ENCODE measurements around the gene NDC80.
"Not testable (repeated sequence)": the region's sequence is repeated elsewhere in the genome, so short reads cannot be mapped to it uniquely, and the experiment has no call there.

Gene NDC80

DNA sequence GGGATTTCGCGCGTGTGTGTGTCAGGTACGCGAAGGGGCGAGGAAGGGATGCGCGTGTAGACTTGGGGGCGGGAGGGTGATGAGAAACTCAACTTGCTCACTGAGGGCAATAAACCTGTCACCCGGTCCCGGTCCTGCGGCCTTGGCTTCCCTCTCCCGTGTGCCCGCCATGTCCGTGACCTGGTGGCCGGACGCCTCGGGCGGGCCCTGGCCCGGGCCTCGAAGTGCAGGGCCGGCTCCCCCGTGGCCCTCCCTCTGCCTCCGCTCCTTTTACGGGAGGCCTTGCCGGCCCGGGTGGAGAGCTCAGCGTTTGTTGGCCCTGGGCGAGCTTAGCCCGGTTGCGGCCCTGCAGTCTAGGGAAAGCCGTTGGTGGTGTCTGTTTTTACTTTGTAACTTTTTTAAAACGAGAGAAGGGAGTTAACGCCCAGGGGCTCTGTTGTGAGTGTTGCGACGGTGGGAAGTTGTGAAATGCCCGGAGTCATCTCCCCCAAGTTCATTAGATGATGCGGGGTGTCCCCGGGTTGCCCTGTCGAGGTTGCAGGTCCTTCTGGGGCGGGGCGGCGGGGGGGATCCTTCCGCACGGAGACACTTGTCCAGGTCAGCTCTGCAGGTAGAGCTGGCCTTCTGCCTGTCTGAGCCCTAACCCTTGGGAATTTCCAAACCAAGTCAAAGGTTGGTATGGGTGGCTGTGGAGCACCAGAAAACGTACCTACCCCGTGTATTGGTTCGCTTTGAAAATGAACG is 85.1 kb downstream of the NDC80 start:
- Histone ChIP-seq H3K36me3 (ENCODE audit: control insufficient read depth, insufficient read depth, low read length) (no peaks in the 10 kb centered on the region), H3K27me3 (ENCODE audit: control insufficient read depth, insufficient read depth, low read length) (peaks cover 37% of the 10 kb centered on the region), H3K4me1 (ENCODE audit: control insufficient read depth, insufficient read depth, low read length) (peaks cover 15% of the 10 kb centered on the region), H3K4me3 (ENCODE audit: low read depth, low read length) (peak overlapping the region; percentile 92), H3K9ac (ENCODE audit: low read depth, low read length) (peak overlapping the region; percentile 82), H3K9me3 (ENCODE audit: control insufficient read depth, insufficient read depth, low read length) (no peaks in the 10 kb centered on the region)

DNA sequence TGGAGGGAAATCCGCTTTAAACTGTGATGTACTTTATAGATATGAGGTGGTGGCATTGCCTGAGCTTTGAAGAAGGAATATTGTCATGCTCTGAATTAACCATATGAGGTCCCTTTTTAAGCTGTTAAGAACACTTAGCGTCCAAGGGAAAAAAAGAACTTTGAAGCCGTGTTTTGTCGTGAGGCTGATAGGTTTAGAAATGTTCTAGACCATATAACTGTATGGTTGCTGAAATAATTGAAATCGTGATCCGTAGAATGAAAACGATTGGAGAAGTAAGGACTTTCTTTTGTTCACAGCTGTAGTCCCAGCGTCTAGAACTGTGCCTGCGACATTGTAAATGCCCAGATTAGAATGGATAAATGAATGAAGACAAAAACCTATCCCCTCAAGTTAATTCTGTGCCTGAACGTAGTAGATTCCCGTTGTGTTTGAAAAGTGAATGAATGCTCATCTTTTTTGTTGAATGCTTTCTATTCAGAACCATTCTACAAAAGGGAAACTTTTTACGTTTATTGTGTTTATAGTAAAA is 85.7 kb downstream of the NDC80 start:
- peaks cover 15% of the 10 kb centered on the region for H3K4me1 ChIP-seq (ENCODE audit: control insufficient read depth, insufficient read depth, low read length)
- H3K4me3 ChIP-seq (ENCODE audit: low read depth, low read length), result peak overlapping the region; percentile 92
- H3K9ac ChIP-seq (ENCODE audit: low read depth, low read length), result no peak overlapping the region
- H3K36me3 ChIP-seq (ENCODE audit: control insufficient read depth, insufficient read depth, low read length), result no peaks in the 10 kb centered on the region
- H3K27me3 ChIP-seq (ENCODE audit: control insufficient read depth, insufficient read depth, low read length), result peaks cover 34% of the 10 kb centered on the region
- no peaks in the 10 kb centered on the region for H3K9me3 ChIP-seq (ENCODE audit: control insufficient read depth, insufficient read depth, low read length)

DNA sequence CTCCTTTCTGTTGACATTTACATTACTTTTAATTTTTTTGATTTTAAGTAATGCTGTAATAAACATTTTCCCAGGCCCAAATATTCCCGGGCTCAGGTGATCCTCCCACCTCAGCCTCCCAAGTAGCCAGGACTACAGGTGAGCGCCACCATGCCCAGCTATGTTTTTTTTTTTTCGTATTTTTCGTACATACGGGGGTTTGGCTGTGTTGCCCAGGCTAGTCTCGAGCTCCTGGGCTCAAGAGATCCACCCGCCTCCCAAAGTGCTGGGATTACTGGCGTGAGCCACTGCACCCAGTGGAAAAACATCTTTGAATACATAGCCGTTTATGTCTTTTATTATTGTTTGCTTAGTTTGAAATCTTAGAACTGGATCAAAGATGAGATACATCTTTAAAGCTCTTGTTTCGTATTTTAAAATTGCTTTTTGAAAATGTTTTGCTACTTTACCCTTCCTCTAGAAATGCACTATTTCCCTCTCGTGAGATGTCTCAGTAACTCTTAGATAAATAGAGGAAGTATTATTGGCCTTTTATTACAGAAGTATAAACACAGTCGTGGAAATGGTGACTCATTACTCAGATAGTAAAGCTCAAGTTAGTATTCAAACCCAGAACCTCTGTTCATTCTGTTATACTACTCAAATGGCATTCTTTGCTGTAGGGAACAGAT is 86.6 kb downstream of the NDC80 start:
- H3K4me1 ChIP-seq (ENCODE audit: control insufficient read depth, insufficient read depth, low read length), result peaks cover 15% of the 10 kb centered on the region
- H3K4me3 ChIP-seq (ENCODE audit: low read depth, low read length), result no peak overlapping the region
- no peak overlapping the region for H3K9ac ChIP-seq (ENCODE audit: low read depth, low read length)
- H3K9me3 ChIP-seq (ENCODE audit: control insufficient read depth, insufficient read depth, low read length), result no peaks in the 10 kb centered on the region
- H3K27me3 ChIP-seq (ENCODE audit: control insufficient read depth, insufficient read depth, low read length), result peaks cover 25% of the 10 kb centered on the region
- no peaks in the 10 kb centered on the region for H3K36me3 ChIP-seq (ENCODE audit: control insufficient read depth, insufficient read depth, low read length)

DNA sequence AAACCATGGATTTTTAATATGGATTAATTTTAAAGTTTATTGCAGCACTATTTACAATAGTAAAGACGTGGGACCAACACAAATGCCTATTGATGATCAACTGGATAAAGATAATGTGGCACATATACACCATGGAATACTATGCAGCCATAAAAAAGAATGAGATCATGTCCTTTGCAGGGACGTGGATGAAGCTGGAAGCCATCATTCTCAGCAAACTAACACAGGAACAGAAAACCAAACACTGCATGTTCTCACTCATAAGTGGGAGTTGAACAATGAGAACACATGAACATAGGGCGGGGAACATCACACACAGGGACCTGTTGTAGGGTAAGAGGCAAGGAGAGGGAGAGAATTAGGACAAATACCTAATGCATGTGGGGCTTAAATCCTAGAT is 89.5 kb downstream of the NDC80 start:
- not testable (repeated sequence) for H3K9me3 ChIP-seq (ENCODE audit: control insufficient read depth, insufficient read depth, low read length); H3K9ac ChIP-seq (ENCODE audit: low read depth, low read length); H3K27me3 ChIP-seq (ENCODE audit: control insufficient read depth, insufficient read depth, low read length); H3K36me3 ChIP-seq (ENCODE audit: control insufficient read depth, insufficient read depth, low read length); H3K4me1 ChIP-seq (ENCODE audit: control insufficient read depth, insufficient read depth, low read length); H3K4me3 ChIP-seq (ENCODE audit: low read depth, low read length)

DNA sequence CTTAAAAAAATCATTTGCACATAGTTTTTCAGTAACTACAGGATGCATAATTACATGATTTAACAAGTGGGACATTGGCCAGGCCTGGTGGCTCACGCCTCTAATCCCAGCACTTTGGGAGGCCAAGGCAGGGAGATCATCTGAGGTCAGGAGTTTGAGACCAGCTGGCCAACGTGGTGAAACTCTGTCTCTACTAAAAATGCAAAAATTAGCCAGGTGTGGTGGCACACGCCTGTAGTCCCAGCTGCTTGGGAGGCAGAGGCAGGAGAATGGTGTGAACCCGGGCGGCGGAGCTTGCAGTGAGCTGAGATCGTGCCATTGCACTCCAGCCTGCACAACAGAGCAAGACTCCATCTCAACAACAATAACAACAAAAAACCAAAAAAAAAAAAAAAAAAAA is 90.9 kb downstream of the NDC80 start:
- not testable (repeated sequence) for H3K27me3 ChIP-seq (ENCODE audit: control insufficient read depth, insufficient read depth, low read length); H3K9ac ChIP-seq (ENCODE audit: low read depth, low read length); H3K9me3 ChIP-seq (ENCODE audit: control insufficient read depth, insufficient read depth, low read length); H3K4me3 ChIP-seq (ENCODE audit: low read depth, low read length); H3K36me3 ChIP-seq (ENCODE audit: control insufficient read depth, insufficient read depth, low read length); H3K4me1 ChIP-seq (ENCODE audit: control insufficient read depth, insufficient read depth, low read length)

DNA sequence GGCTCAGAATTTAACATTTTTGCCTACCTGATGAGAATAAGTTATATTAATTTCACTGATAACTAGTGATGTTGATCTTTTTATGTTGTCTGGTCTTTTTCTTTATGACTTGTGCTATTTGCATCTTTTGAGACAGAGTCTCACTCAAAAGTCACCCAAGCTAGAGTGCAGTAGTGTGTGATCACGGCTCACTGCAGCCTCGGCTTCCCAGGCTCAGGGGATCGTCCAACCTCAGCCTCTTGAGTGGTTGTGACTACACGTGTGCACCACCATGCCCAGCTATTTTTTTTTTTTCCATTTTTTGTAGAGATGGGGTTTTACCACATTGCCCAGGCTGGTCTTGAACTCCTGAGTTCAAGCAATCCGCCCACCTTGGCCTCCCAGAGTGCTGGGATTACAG is 91.6 kb downstream of the NDC80 start:
- no peaks in the 10 kb centered on the region for H3K27me3 ChIP-seq (ENCODE audit: control insufficient read depth, insufficient read depth, low read length)
- H3K4me1 ChIP-seq (ENCODE audit: control insufficient read depth, insufficient read depth, low read length), result no peaks in the 10 kb centered on the region
- no peaks in the 10 kb centered on the region for H3K36me3 ChIP-seq (ENCODE audit: control insufficient read depth, insufficient read depth, low read length)
- no peaks in the 10 kb centered on the region for H3K9me3 ChIP-seq (ENCODE audit: control insufficient read depth, insufficient read depth, low read length)
- H3K4me3 ChIP-seq (ENCODE audit: low read depth, low read length), result no peak overlapping the region
- no peak overlapping the region for H3K9ac ChIP-seq (ENCODE audit: low read depth, low read length)

All from iPS-15b (cell line).